Muscle of leg (tissue), 11 donors: ENCODE results near the gene SMAD3. TPM values are rescaled to one million over a fixed set of nuclear protein-coding genes. Genes with fewer than 3 reads are reported as not detected.

ENCODE experiments used
- DNase-seq: peaks from one replicate; pipeline ENCODE4 v3.0.0; 2013
- H3K27ac ChIP-seq: one replicate; pipeline ENCODE4 v1.5.1; 2013; ENCODE audit warnings: mild to moderate bottlenecking, low read length, control low read depth
- H3K27me3 ChIP-seq: one replicate; pipeline ENCODE4 v1.6.1; 2013; ENCODE audit warnings: low read length; ENCODE audit not compliant: control insufficient read depth, insufficient read depth
- H3K36me3 ChIP-seq: one replicate; pipeline ENCODE4 v1.6.1; 2013; ENCODE audit warnings: low read length; ENCODE audit not compliant: control insufficient read depth, insufficient read depth
- H3K4me1 ChIP-seq: one replicate; pipeline ENCODE4 v1.6.1; 2013; ENCODE audit warnings: low read length; ENCODE audit not compliant: control insufficient read depth, insufficient read depth
- H3K4me3 ChIP-seq: one replicate; pipeline ENCODE4 v1.5.1; 2013; ENCODE audit warnings: low read length, control low read depth
- H3K9me3 ChIP-seq: replicated peaks from 2 replicates; pipeline ENCODE4 v1.6.1; 2013; ENCODE audit warnings: low read depth, low read length; ENCODE audit not compliant: control insufficient read depth
- WGBS: methylation state at CpG from one replicate; pipeline ENCODE4 v1.1.5; 2013; ENCODE audit warnings: missing lambda C conversion rate; ENCODE audit not compliant: insufficient coverage; 5-methylcytosine and 5-hydroxymethylcytosine counted together
- polyA plus RNA-seq, 8 donors: library from polyadenylated mRNA; unstranded; fragments of 120-200 nt; gene quantifications; one replicate each; pipeline versions ENCODE4 v1.2.1 to v1.2.3, GENCODE V29; 2013; ENCODE audit warnings: inconsistent platforms in 1 of 8, low replicate concordance in 1 of 8; ENCODE audit not compliant: insufficient read length in 8 of 8, insufficient read depth in 1 of 8
- total RNA-seq: library from RNA; stranded (reverse); fragments of 120-200 nt; gene quantifications from one replicate; pipeline ENCODE4 v1.2.4, GENCODE V29; 2013

Gene SMAD3
- total and polyA plus RNA-seq, 9 donors: 18.3 to 34.0 (median 25.8) TPM

- H3K36me3 ChIP-seq: peaks cover 58% of the 10 kb centered on the region
- no peak overlapping the region for H3K4me3 ChIP-seq
- H3K4me1 ChIP-seq: peaks cover 76% of the 10 kb centered on the region
- no peaks in the 10 kb centered on the region for H3K9me3 ChIP-seq
- WGBS: 25% methylated on average over 14 of the region's 26 CpGs
- DNase-seq: peak; percentile 99
- peak overlapping the region; percentile 99 for H3K27ac ChIP-seq
- no peaks in the 10 kb centered on the region for H3K27me3 ChIP-seq
Observed at GRCh38 chr15:67189326-67190051, 124.1 kb downstream of the SMAD3 start.

DNA sequence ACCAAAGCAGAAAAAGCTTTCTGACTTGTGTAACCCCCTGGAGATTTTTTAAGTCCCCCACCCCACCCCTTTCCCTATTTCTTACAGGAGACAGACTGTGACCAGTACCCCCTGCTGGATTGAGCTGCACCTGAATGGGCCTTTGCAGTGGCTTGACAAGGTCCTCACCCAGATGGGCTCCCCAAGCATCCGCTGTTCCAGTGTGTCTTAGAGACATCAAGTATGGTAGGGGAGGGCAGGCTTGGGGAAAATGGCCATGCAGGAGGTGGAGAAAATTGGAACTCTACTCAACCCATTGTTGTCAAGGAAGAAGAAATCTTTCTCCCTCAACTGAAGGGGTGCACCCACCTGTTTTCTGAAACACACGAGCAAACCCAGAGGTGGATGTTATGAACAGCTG lies 124.9 kb downstream of the SMAD3 start:
- 100% methylated on average over 1 of the region's 2 CpGs for WGBS
- Histone ChIP-seq H3K27me3 (no peaks in the 10 kb centered on the region), H3K36me3 (peaks cover 52% of the 10 kb centered on the region), H3K9me3 (no peaks in the 10 kb centered on the region), H3K27ac (peak overlapping the region; percentile 99), H3K4me3 (no peak overlapping the region), H3K4me1 (peaks cover 79% of the 10 kb centered on the region)
- DNase-seq: no peak

DNA sequence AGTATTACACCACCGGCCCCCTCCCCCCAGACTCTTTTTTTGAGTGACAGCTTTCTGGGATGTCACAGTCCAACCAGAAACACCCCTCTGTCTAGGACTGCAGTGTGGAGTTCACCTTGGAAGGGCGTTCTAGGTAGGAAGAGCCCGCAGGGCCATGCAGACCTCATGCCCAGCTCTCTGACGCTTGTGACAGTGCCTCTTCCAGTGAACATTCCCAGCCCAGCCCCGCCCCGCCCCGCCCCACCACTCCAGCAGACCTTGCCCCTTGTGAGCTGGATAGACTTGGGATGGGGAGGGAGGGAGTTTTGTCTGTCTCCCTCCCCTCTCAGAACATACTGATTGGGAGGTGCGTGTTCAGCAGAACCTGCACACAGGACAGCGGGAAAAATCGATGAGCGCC lies 125.4 kb downstream of the SMAD3 start:
- peak; percentile 9 for DNase-seq
- peaks cover 75% of the 10 kb centered on the region for H3K4me1 ChIP-seq
- peak overlapping the region; percentile 99 for H3K27ac ChIP-seq
- H3K4me3 ChIP-seq: no peak overlapping the region
- H3K9me3 ChIP-seq: no peaks in the 10 kb centered on the region
- no peaks in the 10 kb centered on the region for H3K27me3 ChIP-seq
- WGBS: 100% methylated on average over 2 of the region's 11 CpGs
- H3K36me3 ChIP-seq: peaks cover 49% of the 10 kb centered on the region

- H3K27ac ChIP-seq: no peak overlapping the region
Observed at GRCh38 chr15:67192185-67192820, 126.9 kb downstream of the SMAD3 start.

DNA sequence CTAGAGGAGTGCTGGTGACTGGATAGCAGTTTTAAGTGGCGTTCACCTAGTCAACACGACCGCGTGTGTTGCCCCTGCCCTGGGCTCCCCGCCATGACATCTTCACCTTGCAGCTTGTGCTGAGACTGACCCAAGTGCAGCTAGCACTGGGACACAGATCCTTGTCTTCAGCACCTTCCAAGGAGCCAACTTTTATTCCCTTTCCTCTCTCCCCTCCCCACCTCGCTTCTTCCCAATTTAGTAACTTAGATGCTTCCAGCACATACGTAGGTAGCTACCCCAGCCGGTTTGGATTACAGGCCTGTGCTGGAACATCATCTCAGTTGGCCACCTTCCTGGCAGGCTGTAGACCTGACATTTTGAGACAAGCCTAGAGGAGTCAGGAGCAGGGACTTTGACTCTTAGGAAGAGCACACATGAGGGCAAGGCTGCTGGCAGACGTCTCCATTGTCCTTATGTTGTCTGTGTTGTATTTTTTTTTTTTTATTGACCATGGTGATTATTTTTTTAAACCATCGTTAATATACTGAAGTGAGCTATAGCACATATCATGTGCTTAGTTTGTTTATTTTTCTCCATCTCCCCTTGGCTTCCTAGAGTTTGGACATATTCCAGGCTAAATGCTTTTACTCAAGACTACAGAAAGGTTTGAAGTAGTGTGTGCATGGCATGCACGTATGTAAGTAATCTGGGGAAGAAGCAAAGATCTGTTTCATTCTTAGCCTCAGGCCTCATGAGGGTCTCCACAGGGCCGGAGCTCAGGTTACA lies 128.0 kb downstream of the SMAD3 start:
- peak; percentile 89 for DNase-seq
- no peak overlapping the region for H3K4me3 ChIP-seq
- peaks cover 38% of the 10 kb centered on the region for H3K36me3 ChIP-seq
- peaks cover 60% of the 10 kb centered on the region for H3K4me1 ChIP-seq
- H3K27ac ChIP-seq: peak overlapping the region; percentile 69
- whole genome bisulfite sequencing: 31% methylated on average over 8 of the region's 12 CpGs
- no peaks in the 10 kb centered on the region for H3K27me3 ChIP-seq
- H3K9me3 ChIP-seq: no peaks in the 10 kb centered on the region

More at GRCh38 chr15:67192185-67192820, 126.9 kb downstream of the SMAD3 start:
- Histone ChIP-seq H3K4me3 (no peak overlapping the region), H3K27me3 (no peaks in the 10 kb centered on the region), H3K36me3 (peaks cover 44% of the 10 kb centered on the region), H3K4me1 (peaks cover 69% of the 10 kb centered on the region), H3K9me3 (no peaks in the 10 kb centered on the region)
- WGBS: 90% methylated on average over 3 of the region's 5 CpGs
- peak; percentile 13 for DNase-seq

GRCh38 chr15:67194171-67195114 lies 129.0 kb downstream of the SMAD3 start:
- WGBS: 80% methylated on average over 2 of the region's 9 CpGs
- Histone ChIP-seq H3K36me3 (peaks cover 35% of the 10 kb centered on the region), H3K4me1 (peaks cover 52% of the 10 kb centered on the region), H3K4me3 (no peak overlapping the region), H3K27ac (peak overlapping the region; percentile 69), H3K9me3 (no peaks in the 10 kb centered on the region), H3K27me3 (no peaks in the 10 kb centered on the region)
- peak; percentile 79 for DNase-seq

DNA sequence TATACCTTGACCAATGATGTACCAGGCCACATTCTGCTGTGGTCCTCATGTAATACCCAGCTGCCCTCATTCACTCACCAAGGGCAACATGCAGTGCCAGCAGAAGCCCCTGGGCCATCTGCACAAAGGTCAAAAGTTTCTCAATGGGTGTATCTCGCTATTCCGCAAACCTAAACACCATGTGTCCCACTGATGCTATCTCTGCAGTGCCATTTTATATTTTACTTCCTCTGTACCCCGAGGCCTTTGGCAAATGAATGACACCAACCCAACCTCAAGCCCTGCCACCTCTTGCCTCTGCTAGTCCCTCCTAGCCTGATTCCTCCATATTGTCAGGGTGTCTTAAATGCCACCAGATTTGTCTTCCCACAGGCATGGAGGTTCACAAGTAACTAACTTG lies 129.9 kb downstream of the SMAD3 start:
- H3K9me3 ChIP-seq: no peaks in the 10 kb centered on the region
- DNase-seq: peak; percentile 6
- 86% methylated on average over 3 of the region's 3 CpGs for WGBS
- no peak overlapping the region for H3K27ac ChIP-seq
- no peak overlapping the region for H3K4me3 ChIP-seq
- no peaks in the 10 kb centered on the region for H3K27me3 ChIP-seq
- peaks cover 48% of the 10 kb centered on the region for H3K4me1 ChIP-seq
- peaks cover 32% of the 10 kb centered on the region for H3K36me3 ChIP-seq

DNA sequence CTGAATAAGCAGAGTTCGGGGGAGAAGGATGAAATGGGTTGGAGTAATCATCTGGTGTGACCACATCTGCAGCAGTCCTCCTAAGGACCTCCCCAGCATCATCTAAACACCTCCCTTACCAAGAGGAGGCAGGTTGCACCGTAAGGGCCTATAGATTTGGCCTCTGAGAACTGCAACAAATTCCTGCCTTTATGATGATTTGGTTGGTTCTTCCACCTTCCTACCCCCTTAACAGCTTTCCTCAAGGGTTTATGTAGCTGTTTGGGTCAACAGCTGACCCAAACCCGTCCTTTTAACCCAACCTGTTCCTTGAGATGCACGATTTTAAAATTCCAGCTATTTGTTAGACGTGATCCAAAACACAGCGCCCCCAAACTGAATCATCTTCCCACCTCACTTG lies 130.8 kb downstream of the SMAD3 start:
- no peak overlapping the region for H3K27ac ChIP-seq
- peaks cover 45% of the 10 kb centered on the region for H3K4me1 ChIP-seq

DNA sequence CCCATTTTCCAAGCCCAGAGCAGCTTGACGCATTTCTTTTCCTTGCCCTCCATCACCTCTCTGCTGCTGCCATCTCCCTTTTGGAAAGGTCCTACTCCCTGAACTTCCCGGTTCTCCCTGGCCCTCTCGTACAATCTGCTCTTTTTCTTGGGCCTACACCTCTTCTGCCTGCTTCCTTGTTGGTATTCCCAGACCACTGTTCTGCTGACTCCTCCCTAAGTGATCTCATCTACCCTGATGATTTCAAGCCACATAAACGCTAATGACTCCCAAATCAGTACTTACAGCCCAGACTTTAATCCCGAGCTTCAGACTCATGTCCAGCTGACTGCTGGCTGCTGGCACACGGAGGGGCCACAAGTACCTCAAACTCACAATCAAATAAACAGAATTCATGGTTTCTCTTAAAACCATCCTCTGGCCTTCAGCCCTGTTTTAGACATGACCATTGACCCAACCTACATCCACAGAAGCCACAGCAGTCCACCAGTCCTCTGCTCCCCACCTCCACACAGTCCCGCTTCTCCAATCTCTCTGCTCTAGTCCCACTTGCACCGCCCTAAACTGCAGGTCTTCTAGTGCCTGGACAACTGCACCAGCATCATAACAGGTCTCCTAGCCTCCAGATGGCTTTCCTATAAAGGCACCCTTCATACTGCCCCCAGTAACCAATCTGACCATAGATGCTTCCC lies 131.4 kb downstream of the SMAD3 start:
- Histone ChIP-seq H3K4me1 (peaks cover 51% of the 10 kb centered on the region), H3K36me3 (peaks cover 20% of the 10 kb centered on the region), H3K27ac (no peak overlapping the region), H3K9me3 (no peaks in the 10 kb centered on the region), H3K4me3 (no peak overlapping the region), H3K27me3 (no peaks in the 10 kb centered on the region)
- WGBS: 41% methylated on average over 8 of the region's 8 CpGs
- peak; percentile 81 for DNase-seq

More for the DNA sequence above, 130.8 kb downstream of the SMAD3 start:
- Histone ChIP-seq H3K4me3 (no peak overlapping the region), H3K9me3 (no peaks in the 10 kb centered on the region), H3K27me3 (no peaks in the 10 kb centered on the region), H3K36me3 (peaks cover 22% of the 10 kb centered on the region)
- WGBS: 60% methylated on average over 4 of the region's 6 CpGs
- DNase-seq: no peak
